Measurements from ENCODE around the gene PDE10A.

The PDE10A gene

GRCh38 chr6:165321555-165322145 is 341.4 kb downstream of the PDE10A start:
- H3K18ac ChIP-seq (ENCODE audit: low read depth in 1 of 2, low read length in 2 of 2) = no peak overlapping the region
- no peak overlapping the region for H2AK5ac ChIP-seq (ENCODE audit: low read length, severe bottlenecking)
- H2BK12ac ChIP-seq (ENCODE audit: low read length in 2 of 2) = no peak overlapping the region
- no peak overlapping the region for H3K27ac ChIP-seq (ENCODE audit: low read length, poor library complexity, severe bottlenecking)
- no peak overlapping the region for H3K14ac ChIP-seq (ENCODE audit: low read length in 2 of 2)
- H3K4me2 ChIP-seq (ENCODE audit: low read length, poor library complexity, severe bottlenecking) = no peak overlapping the region
- H3K9ac ChIP-seq (ENCODE audit: low read length) = no peak overlapping the region
- no peak overlapping the region for H2AFZ ChIP-seq (ENCODE audit: low read depth, low read length)
- peaks cover 30% of the 10 kb centered on the region for H3K9me3 ChIP-seq (ENCODE audit: control insufficient read depth, low read length)
- H2BK120ac ChIP-seq (ENCODE audit: low read depth, low read length) = no peak overlapping the region
- H3K79me1 ChIP-seq (replicated peaks; ENCODE audit: low read length, poor library complexity, severe bottlenecking) = no peaks in the 10 kb centered on the region
- peaks cover 0 to 3% of the 10 kb centered on the region in 2 experiments for H3K27me3 ChIP-seq (ENCODE audit: control insufficient read depth in 1 of 2, insufficient read depth in 1 of 2, low read length in 2 of 2)
- no peak overlapping the region for H2BK5ac ChIP-seq (ENCODE audit: low read depth, low read length, poor library complexity, severe bottlenecking)
- H4K91ac ChIP-seq (ENCODE audit: low read length) = no peak overlapping the region
- H3K23ac ChIP-seq (ENCODE audit: low read length in 2 of 2) = no peak overlapping the region
- H3K4ac ChIP-seq (ENCODE audit: low read depth in 1 of 2, low read length in 2 of 2) = no peak overlapping the region
- H2BK15ac ChIP-seq (ENCODE audit: low read depth, poor library complexity, severe bottlenecking) = no peak overlapping the region
- 82% methylated on average over 1 of the region's 1 CpG for WGBS
- no peak for DNase-seq
- no peaks in the 10 kb centered on the region for H3K4me1 ChIP-seq (ENCODE audit: control insufficient read depth, insufficient read depth, low read depth, low read length)
- H3K4me3 ChIP-seq (ENCODE audit: insufficient read depth in 1 of 2, low read depth in 1 of 2, low read length in 2 of 2) = no peak overlapping the region
- H4K8ac ChIP-seq (ENCODE audit: low read length) = no peak overlapping the region
- H3K36me3 ChIP-seq (ENCODE audit: control insufficient read depth in 1 of 2, insufficient read depth in 2 of 2, low read depth in 1 of 2, low read length in 2 of 2) = no peaks in the 10 kb centered on the region

DNA sequence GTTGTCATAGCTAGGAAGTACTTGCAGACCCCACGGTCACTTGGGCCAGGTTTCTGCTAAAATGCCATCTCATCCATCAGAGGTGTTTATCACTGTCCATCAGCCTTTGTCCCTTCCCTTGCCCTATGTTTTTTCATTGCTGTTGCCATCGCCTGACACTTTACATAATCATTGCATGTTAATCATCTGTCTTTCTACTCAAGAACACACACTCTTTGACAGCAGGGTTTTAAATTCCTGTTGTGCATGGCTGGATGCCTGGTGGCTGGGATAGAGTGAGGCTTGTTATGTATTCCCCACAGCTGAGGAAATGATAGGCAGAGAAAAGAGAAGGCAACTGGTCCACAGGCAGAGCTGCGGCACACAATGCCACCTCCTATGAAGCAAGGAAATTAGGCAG is 341.9 kb downstream of the PDE10A start:
- Histone ChIP-seq H3K9ac (ENCODE audit: low read length) (no peak overlapping the region), H3K9me3 (ENCODE audit: control insufficient read depth, low read length) (peaks cover 30% of the 10 kb centered on the region), H2BK120ac (ENCODE audit: low read depth, low read length) (no peak overlapping the region), H3K27ac (ENCODE audit: low read length, poor library complexity, severe bottlenecking) (no peak overlapping the region), H4K8ac (ENCODE audit: low read length) (no peak overlapping the region), H3K14ac (ENCODE audit: low read length in 2 of 2) (no peak overlapping the region), H3K23ac (ENCODE audit: low read length in 2 of 2) (no peak overlapping the region), H3K4ac (ENCODE audit: low read depth in 1 of 2, low read length in 2 of 2) (no peak overlapping the region), H3K4me2 (ENCODE audit: low read length, poor library complexity, severe bottlenecking) (no peak overlapping the region), H2AFZ (ENCODE audit: low read depth, low read length) (no peak overlapping the region), H3K18ac (ENCODE audit: low read depth in 1 of 2, low read length in 2 of 2) (no peak overlapping the region), H3K27me3 (ENCODE audit: control insufficient read depth in 1 of 2, insufficient read depth in 1 of 2, low read length in 2 of 2) (peaks cover 0 to 3% of the 10 kb centered on the region in 2 experiments), H2AK5ac (ENCODE audit: low read length, severe bottlenecking) (no peak overlapping the region), H4K91ac (ENCODE audit: low read length) (no peak overlapping the region), H2BK5ac (ENCODE audit: low read depth, low read length, poor library complexity, severe bottlenecking) (no peak overlapping the region), H2BK15ac (ENCODE audit: low read depth, poor library complexity, severe bottlenecking) (no peak overlapping the region), H3K36me3 (ENCODE audit: control insufficient read depth in 1 of 2, insufficient read depth in 2 of 2, low read depth in 1 of 2, low read length in 2 of 2) (no peaks in the 10 kb centered on the region), H2BK12ac (ENCODE audit: low read length in 2 of 2) (no peak overlapping the region), H3K4me3 (ENCODE audit: insufficient read depth in 1 of 2, low read depth in 1 of 2, low read length in 2 of 2) (no peak overlapping the region), H3K4me1 (ENCODE audit: control insufficient read depth, insufficient read depth, low read depth, low read length) (no peaks in the 10 kb centered on the region), H3K79me1 (replicated peaks; ENCODE audit: low read length, poor library complexity, severe bottlenecking) (no peaks in the 10 kb centered on the region)
- no peak for DNase-seq
- 82% methylated on average over 3 of the region's 3 CpGs for WGBS

- no peaks in the 10 kb centered on the region for H3K4me1 ChIP-seq (ENCODE audit: control insufficient read depth, insufficient read depth, low read depth, low read length)
- no peak for DNase-seq
- no peak overlapping the region for H4K8ac ChIP-seq (ENCODE audit: low read length)
- H2AFZ ChIP-seq (ENCODE audit: low read depth, low read length) = no peak overlapping the region
- H3K36me3 ChIP-seq (ENCODE audit: control insufficient read depth in 1 of 2, insufficient read depth in 2 of 2, low read depth in 1 of 2, low read length in 2 of 2) = no peaks in the 10 kb centered on the region
- H3K4me2 ChIP-seq (ENCODE audit: low read length, poor library complexity, severe bottlenecking) = no peak overlapping the region
- H3K18ac ChIP-seq (ENCODE audit: low read depth in 1 of 2, low read length in 2 of 2) = no peak overlapping the region
- H2BK12ac ChIP-seq (ENCODE audit: low read length in 2 of 2) = no peak overlapping the region
- no peak overlapping the region for H2BK5ac ChIP-seq (ENCODE audit: low read depth, low read length, poor library complexity, severe bottlenecking)
- H3K14ac ChIP-seq (ENCODE audit: low read length in 2 of 2) = no peak overlapping the region
- peaks cover 0 to 3% of the 10 kb centered on the region in 2 experiments for H3K27me3 ChIP-seq (ENCODE audit: control insufficient read depth in 1 of 2, insufficient read depth in 1 of 2, low read length in 2 of 2)
- H3K4ac ChIP-seq (ENCODE audit: low read depth in 1 of 2, low read length in 2 of 2) = no peak overlapping the region
- no peak overlapping the region for H2AK5ac ChIP-seq (ENCODE audit: low read length, severe bottlenecking)
- H3K23ac ChIP-seq (ENCODE audit: low read length in 2 of 2) = no peak overlapping the region
- H3K27ac ChIP-seq (ENCODE audit: low read length, poor library complexity, severe bottlenecking) = no peak overlapping the region
- no peaks in the 10 kb centered on the region for H3K79me1 ChIP-seq (replicated peaks; ENCODE audit: low read length, poor library complexity, severe bottlenecking)
- no peak overlapping the region for H2BK120ac ChIP-seq (ENCODE audit: low read depth, low read length)
- no peak overlapping the region for H3K9ac ChIP-seq (ENCODE audit: low read length)
- no peak overlapping the region for H3K4me3 ChIP-seq (ENCODE audit: insufficient read depth in 1 of 2, low read depth in 1 of 2, low read length in 2 of 2)
- peaks cover 25% of the 10 kb centered on the region for H3K9me3 ChIP-seq (ENCODE audit: control insufficient read depth, low read length)
- H4K91ac ChIP-seq (ENCODE audit: low read length) = no peak overlapping the region
- H2BK15ac ChIP-seq (ENCODE audit: low read depth, poor library complexity, severe bottlenecking) = no peak overlapping the region
- 87% methylated on average over 14 of the region's 14 CpGs for WGBS
Measured at GRCh38 chr6:165317723-165318122, 345.3 kb downstream of the PDE10A start.

- H3K4ac ChIP-seq (ENCODE audit: low read depth in 1 of 2, low read length in 2 of 2) = no peak within 1 kb of the TSS
- H3K18ac ChIP-seq (ENCODE audit: low read depth in 1 of 2, low read length in 2 of 2) = no peak within 1 kb of the TSS
- H4K91ac ChIP-seq (ENCODE audit: low read length) = no peak within 1 kb of the TSS
- no peak within 1 kb of the TSS for H2BK120ac ChIP-seq (ENCODE audit: low read depth, low read length)
- no peak within 1 kb of the TSS for H2BK15ac ChIP-seq (ENCODE audit: low read depth, poor library complexity, severe bottlenecking)
- H2BK5ac ChIP-seq (ENCODE audit: low read depth, low read length, poor library complexity, severe bottlenecking) = no peak within 1 kb of the TSS
- no peak within 1 kb of the TSS for H3K14ac ChIP-seq (ENCODE audit: low read length in 2 of 2)
- H3K36me3 ChIP-seq (ENCODE audit: control insufficient read depth in 1 of 2, insufficient read depth in 2 of 2, low read depth in 1 of 2, low read length in 2 of 2) = no peaks in the 10 kb centered on the region
- no peaks in the 10 kb centered on the region for H3K79me1 ChIP-seq (replicated peaks; ENCODE audit: low read length, poor library complexity, severe bottlenecking)
- H3K27me3 ChIP-seq (ENCODE audit: control insufficient read depth in 1 of 2, insufficient read depth in 1 of 2, low read length in 2 of 2) = peaks cover 6 to 10% of the 10 kb centered on the region in 2 experiments
- no peak within 1 kb of the TSS for H2BK12ac ChIP-seq (ENCODE audit: low read length in 2 of 2)
- no peak within 1 kb of the TSS for H3K27ac ChIP-seq (ENCODE audit: low read length, poor library complexity, severe bottlenecking)
- no peak within 1 kb of the TSS for H2AK5ac ChIP-seq (ENCODE audit: low read length, severe bottlenecking)
- H3K9me3 ChIP-seq (ENCODE audit: control insufficient read depth, low read length) = no peaks in the 10 kb centered on the region
- H3K23ac ChIP-seq (ENCODE audit: low read length in 2 of 2) = no peak within 1 kb of the TSS
- H3K4me2 ChIP-seq (ENCODE audit: low read length, poor library complexity, severe bottlenecking) = peak within 1 kb of the TSS; percentile 68
- H3K4me3 ChIP-seq (ENCODE audit: insufficient read depth in 1 of 2, low read depth in 1 of 2, low read length in 2 of 2) = peak within 1 kb of the TSS; percentile 43 to 76
- no peaks in the 10 kb centered on the region for H3K4me1 ChIP-seq (ENCODE audit: control insufficient read depth, insufficient read depth, low read depth, low read length)
- H4K8ac ChIP-seq (ENCODE audit: low read length) = no peak within 1 kb of the TSS
- H2AFZ ChIP-seq (ENCODE audit: low read depth, low read length) = no peak within 1 kb of the TSS
- DNase-seq = peak; percentile 78
- H3K9ac ChIP-seq (ENCODE audit: low read length) = peak within 1 kb of the TSS; percentile 64
- WGBS = 13% methylated on average over 31 of the region's 35 CpGs
Measured at GRCh38 chr6:165308926-165309731, 353.9 kb downstream of the PDE10A start, which contains the start of gene C6orf118. C6orf118 (minus strand) TSS chr6:165309605; CDS start chr6:165309586, 19 bp downstream.
